BE2C (cell line): ENCODE data around the gene BCAM. TPM values are rescaled to one million over a fixed set of nuclear protein-coding genes. Genes with fewer than 3 reads are reported as not detected.

Experiments used
- DNase-seq: peaks from one replicate; pipeline ENCODE4 v3.0.0-alpha.2; 2020
- H3K27me3 ChIP-seq: fragments of 250-450 bp; sonication (Bioruptor Pico); 2 replicates; pipeline ENCODE4 v1.5.1; 2020; ENCODE audit warnings: mild to moderate bottlenecking
- H3K36me3 ChIP-seq: fragments of 250-450 bp; sonication (Bioruptor Pico); 2 replicates; pipeline ENCODE4 v1.5.1; 2020; ENCODE audit warnings: mild to moderate bottlenecking
- H3K4me1 ChIP-seq: fragments of 250-450 bp; sonication (Bioruptor Pico); 2 replicates; pipeline ENCODE4 v1.5.1; 2020
- H3K4me3 ChIP-seq: 2 replicates; pipeline ENCODE4 v1.5.1; 2011; ENCODE audit warnings: low read depth, low read length
- H3K9me3 ChIP-seq: fragments of 250-450 bp; sonication (Bioruptor Pico); 2 replicates; pipeline ENCODE4 v1.5.1; 2020
- polyA plus RNA-seq: library from polyadenylated mRNA; unstranded; fragments of >200 nt; gene quantifications from one replicate; pipeline ENCODE4 v1.2.1, GENCODE V29; 2012; ENCODE audit warnings: low read depth, missing spikeins; ENCODE audit not compliant: insufficient read length, insufficient read depth
- TF ChIP-seq, protein P1 (sequence below): IDR thresholded peaks from 2 replicates; pipeline ENCODE4 v1.5.1; 2012; ENCODE audit warnings: mild to moderate bottlenecking, low read depth, low read length

Gene BCAM, protein sequence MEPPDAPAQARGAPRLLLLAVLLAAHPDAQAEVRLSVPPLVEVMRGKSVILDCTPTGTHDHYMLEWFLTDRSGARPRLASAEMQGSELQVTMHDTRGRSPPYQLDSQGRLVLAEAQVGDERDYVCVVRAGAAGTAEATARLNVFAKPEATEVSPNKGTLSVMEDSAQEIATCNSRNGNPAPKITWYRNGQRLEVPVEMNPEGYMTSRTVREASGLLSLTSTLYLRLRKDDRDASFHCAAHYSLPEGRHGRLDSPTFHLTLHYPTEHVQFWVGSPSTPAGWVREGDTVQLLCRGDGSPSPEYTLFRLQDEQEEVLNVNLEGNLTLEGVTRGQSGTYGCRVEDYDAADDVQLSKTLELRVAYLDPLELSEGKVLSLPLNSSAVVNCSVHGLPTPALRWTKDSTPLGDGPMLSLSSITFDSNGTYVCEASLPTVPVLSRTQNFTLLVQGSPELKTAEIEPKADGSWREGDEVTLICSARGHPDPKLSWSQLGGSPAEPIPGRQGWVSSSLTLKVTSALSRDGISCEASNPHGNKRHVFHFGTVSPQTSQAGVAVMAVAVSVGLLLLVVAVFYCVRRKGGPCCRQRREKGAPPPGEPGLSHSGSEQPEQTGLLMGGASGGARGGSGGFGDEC
- 7.3 TPM for polyA plus RNA-seq

DNA sequence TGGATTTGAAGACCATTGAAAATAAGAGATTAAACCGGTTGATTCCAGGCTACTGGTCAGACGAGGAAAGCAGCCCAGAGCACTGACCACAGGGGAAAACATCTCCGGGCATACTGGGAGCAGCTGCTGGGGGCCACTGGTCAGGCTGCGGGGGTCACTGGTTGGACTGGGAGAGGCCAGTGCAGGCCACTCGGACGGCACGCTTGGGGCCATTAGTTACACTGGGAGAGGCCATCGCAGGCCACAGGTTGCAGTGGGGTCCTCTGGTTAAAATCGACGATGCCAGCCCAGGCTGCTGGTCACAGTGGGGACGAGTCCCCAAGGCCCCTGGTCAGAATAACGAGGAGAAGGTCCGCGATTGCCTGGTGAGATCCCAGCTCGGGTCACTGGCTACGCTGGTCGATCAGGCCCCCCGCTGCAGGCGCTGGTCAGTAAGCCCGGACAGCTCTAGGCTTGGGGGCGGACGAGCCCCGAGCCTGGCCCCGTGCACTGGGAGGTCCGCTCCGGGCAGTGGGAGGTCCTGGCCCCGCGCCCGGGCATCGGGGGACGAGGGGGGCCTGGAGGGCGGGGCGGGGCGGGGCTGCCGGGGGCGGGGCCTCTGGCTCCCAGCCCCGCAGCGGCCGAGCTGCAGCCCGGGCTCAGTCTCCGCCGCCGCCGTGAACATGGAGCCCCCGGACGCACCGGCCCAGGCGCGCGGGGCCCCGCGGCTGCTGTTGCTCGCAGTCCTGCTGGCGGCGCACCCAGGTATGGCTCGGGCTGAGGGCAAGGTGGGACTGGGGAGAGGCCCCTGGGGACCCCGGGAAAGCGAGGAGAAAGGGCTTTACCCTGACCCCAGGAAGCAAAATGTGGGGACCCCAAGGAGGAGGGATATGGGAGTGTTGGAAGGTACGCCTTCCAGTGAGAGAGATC, at the start of gene BCAM:
Gene BCAM (plus strand): TSS at position 641 of the 909 bp plus-strand sequence. CDS start 22 bp downstream, at position 663.
- Histone ChIP-seq H3K9me3 (no peaks in the 10 kb centered on the region), H3K4me3 (peak within 1 kb of the TSS; percentile 49), H3K27me3 (peaks cover 5% of the 10 kb centered on the region; the same call in 1 of the 2 replicates), H3K36me3 (no peaks in the 10 kb centered on the region), H3K4me1 (peaks cover 4% of the 10 kb centered on the region; the same call in 1 of the 2 replicates)
- DNase-seq: peak; percentile 74
- TF ChIP-seq, protein P1, sequence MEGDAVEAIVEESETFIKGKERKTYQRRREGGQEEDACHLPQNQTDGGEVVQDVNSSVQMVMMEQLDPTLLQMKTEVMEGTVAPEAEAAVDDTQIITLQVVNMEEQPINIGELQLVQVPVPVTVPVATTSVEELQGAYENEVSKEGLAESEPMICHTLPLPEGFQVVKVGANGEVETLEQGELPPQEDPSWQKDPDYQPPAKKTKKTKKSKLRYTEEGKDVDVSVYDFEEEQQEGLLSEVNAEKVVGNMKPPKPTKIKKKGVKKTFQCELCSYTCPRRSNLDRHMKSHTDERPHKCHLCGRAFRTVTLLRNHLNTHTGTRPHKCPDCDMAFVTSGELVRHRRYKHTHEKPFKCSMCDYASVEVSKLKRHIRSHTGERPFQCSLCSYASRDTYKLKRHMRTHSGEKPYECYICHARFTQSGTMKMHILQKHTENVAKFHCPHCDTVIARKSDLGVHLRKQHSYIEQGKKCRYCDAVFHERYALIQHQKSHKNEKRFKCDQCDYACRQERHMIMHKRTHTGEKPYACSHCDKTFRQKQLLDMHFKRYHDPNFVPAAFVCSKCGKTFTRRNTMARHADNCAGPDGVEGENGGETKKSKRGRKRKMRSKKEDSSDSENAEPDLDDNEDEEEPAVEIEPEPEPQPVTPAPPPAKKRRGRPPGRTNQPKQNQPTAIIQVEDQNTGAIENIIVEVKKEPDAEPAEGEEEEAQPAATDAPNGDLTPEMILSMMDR: no peak

DNA sequence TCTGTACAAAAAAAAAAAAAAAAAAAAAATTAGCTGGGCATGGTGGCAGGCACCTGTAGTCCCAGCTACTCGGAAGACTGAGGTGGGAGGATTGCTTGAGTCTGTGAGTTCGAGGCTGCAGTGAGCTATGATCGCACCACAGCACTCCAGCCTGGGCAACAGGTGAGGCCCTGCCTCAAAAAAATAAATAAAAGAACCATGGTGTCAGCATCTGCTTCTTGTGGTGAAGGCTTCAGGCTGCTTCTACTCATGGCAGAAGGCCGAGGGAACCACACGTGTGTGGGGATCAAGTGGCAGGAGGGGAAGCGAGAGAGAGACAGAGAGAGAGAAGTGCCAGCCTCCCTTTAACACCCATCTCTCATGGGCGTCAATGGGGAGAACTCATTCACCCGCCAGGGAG, 46.9 kb upstream of the BCAM start:
- H3K27me3 ChIP-seq: no peaks in the 10 kb centered on the region
- no peaks in the 10 kb centered on the region; the same call in 1 of the 2 replicates for H3K36me3 ChIP-seq
- H3K9me3 ChIP-seq: no peaks in the 10 kb centered on the region; the same call in 1 of the 2 replicates
- no peak for DNase-seq
- no peak overlapping the region for H3K4me3 ChIP-seq
- TF ChIP-seq, protein P1: no peak
- H3K4me1 ChIP-seq: peaks cover 1% of the 10 kb centered on the region

DNA sequence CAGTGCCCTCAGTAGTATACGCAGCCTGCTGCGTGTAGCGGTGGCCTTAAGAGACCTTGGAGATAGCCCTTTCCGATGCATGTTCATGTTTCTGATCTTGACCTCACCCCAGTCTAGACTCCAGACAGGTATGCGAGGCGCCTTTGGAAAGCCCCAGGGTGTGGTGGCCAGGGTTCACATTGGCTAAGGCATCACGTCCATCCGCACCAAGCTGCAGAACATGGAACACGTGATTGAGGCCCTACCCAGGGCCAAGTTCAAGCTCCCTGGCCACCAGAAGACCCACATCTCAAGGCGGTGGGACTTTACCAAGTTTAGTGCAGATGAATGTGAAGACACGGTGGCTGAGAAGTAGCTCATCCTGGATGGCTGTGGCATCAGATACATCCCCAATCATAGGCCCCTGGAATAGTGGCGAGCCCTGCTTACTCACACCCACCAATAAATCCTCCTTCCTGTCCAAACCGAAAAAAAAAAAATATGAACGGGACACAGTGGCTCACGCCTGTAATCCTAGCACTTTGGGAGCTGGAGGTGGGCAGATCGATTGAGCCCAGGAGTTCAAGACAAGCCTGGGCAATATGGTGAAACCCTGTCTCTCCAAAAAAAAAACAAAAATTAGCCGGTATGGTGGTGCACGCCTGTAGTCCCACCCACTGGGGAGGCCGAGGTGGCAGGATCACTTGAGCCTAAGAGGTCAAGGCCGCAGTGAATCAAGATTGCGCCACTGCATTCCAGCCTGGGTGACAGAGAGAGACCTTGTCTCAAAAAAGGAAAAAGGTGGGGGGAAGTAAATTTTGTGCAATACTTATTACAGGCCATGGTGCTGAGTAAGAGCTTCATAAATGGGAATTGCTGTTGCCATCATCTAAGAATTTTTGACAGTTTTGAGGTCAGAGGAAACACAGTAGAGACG, 43.6 kb upstream of the BCAM start:
- no peak overlapping the region for H3K4me3 ChIP-seq
- no peaks in the 10 kb centered on the region for H3K4me1 ChIP-seq
- TF ChIP-seq, protein P1: no peak

DNA sequence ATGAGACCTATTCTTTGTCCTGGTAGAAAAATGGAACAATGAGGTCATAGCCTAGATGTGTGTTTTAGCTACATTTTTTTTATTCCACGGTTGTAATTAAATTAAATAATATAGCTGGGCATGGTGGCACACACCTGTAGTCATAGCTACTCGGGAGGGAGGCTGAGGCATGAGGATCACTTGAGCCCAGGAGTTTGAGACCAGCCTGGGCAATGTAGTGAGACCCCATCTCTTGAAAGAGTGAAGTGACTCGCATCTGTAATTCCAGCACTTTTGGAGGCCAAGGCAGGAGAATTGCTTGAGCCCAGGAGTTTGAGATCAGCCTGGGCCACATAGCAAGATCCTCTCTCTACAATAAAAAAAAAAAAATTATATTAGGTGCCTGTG, 43.0 kb upstream of the BCAM start:
- Histone ChIP-seq H3K9me3 (no peaks in the 10 kb centered on the region; the same call in 1 of the 2 replicates), H3K36me3 (no peaks in the 10 kb centered on the region), H3K4me3 (no peak overlapping the region), H3K27me3 (no peaks in the 10 kb centered on the region), H3K4me1 (peaks cover 2% of the 10 kb centered on the region; the same call in 1 of the 2 replicates)
- TF ChIP-seq, protein P1: no peak
- DNase-seq: no peak

More for the DNA sequence above, 43.6 kb upstream of the BCAM start:
- H3K9me3 ChIP-seq: no peaks in the 10 kb centered on the region; the same call in 1 of the 2 replicates
- DNase-seq: no peak
- H3K36me3 ChIP-seq: no peaks in the 10 kb centered on the region
- H3K27me3 ChIP-seq: no peaks in the 10 kb centered on the region
